ENCODE measurements around the gene PTPRN2.
"Not testable (repeated sequence)": the region's sequence is repeated elsewhere in the genome, so short reads cannot be mapped to it uniquely, and the experiment has no call there.

PTPRN2 gene

GRCh38 chr7:157903296-157903695 lies 684.3 kb downstream of the PTPRN2 start:
- Histone ChIP-seq H3K4me3 (ENCODE audit: low read depth, low read length) (no peak overlapping the region), H3K27ac (ENCODE audit: low read depth, low read length) (no peak overlapping the region), H3K36me3 (ENCODE audit: control insufficient read depth, insufficient read depth, low read length) (no peaks in the 10 kb centered on the region), H3K27me3 (ENCODE audit: control insufficient read depth, insufficient read depth, low read length) (no peaks in the 10 kb centered on the region), H3K9ac (ENCODE audit: low read length) (no peak overlapping the region), H3K4me1 (ENCODE audit: control insufficient read depth, insufficient read depth, low read length) (peaks cover 21% of the 10 kb centered on the region), H3K9me3 (ENCODE audit: control insufficient read depth, insufficient read depth, low read depth, low read length) (peaks cover 11% of the 10 kb centered on the region; the same call in 1 of the 2 replicates)

- H3K4me1 ChIP-seq (ENCODE audit: control insufficient read depth, insufficient read depth, low read length) = peaks cover 21% of the 10 kb centered on the region
- H3K9me3 ChIP-seq (ENCODE audit: control insufficient read depth, insufficient read depth, low read depth, low read length); H3K27ac ChIP-seq (ENCODE audit: low read depth, low read length); H3K36me3 ChIP-seq (ENCODE audit: control insufficient read depth, insufficient read depth, low read length); H3K27me3 ChIP-seq (ENCODE audit: control insufficient read depth, insufficient read depth, low read length); H3K9ac ChIP-seq (ENCODE audit: low read length); H3K4me3 ChIP-seq (ENCODE audit: low read depth, low read length): not testable (repeated sequence)
Measured at GRCh38 chr7:157901816-157902610, 685.6 kb downstream of the PTPRN2 start.

GRCh38 chr7:157901166-157901565 lies 686.5 kb downstream of the PTPRN2 start:
- Histone ChIP-seq H3K36me3 (ENCODE audit: control insufficient read depth, insufficient read depth, low read length) (no peaks in the 10 kb centered on the region), H3K27ac (ENCODE audit: low read depth, low read length) (no peak overlapping the region), H3K9ac (ENCODE audit: low read length) (no peak overlapping the region), H3K4me1 (ENCODE audit: control insufficient read depth, insufficient read depth, low read length) (peaks cover 20% of the 10 kb centered on the region), H3K9me3 (ENCODE audit: control insufficient read depth, insufficient read depth, low read depth, low read length) (peaks cover 6% of the 10 kb centered on the region; the same call in 1 of the 2 replicates), H3K27me3 (ENCODE audit: control insufficient read depth, insufficient read depth, low read length) (no peaks in the 10 kb centered on the region), H3K4me3 (ENCODE audit: low read depth, low read length) (no peak overlapping the region)

GRCh38 chr7:157900556-157900955 lies 687.1 kb downstream of the PTPRN2 start:
- H3K9ac ChIP-seq (ENCODE audit: low read length) = no peak overlapping the region
- no peak overlapping the region for H3K27ac ChIP-seq (ENCODE audit: low read depth, low read length)
- H3K9me3 ChIP-seq (ENCODE audit: control insufficient read depth, insufficient read depth, low read depth, low read length) = peaks cover 10% of the 10 kb centered on the region; the same call in 1 of the 2 replicates
- H3K4me3 ChIP-seq (ENCODE audit: low read depth, low read length) = no peak overlapping the region
- no peaks in the 10 kb centered on the region for H3K36me3 ChIP-seq (ENCODE audit: control insufficient read depth, insufficient read depth, low read length)
- H3K27me3 ChIP-seq (ENCODE audit: control insufficient read depth, insufficient read depth, low read length) = no peaks in the 10 kb centered on the region
- peaks cover 14% of the 10 kb centered on the region for H3K4me1 ChIP-seq (ENCODE audit: control insufficient read depth, insufficient read depth, low read length)

- Histone ChIP-seq H3K4me1 (ENCODE audit: control insufficient read depth, insufficient read depth, low read length) (peaks cover 9% of the 10 kb centered on the region), H3K4me3 (ENCODE audit: low read depth, low read length) (no peak overlapping the region), H3K9ac (ENCODE audit: low read length) (no peak overlapping the region), H3K36me3 (ENCODE audit: control insufficient read depth, insufficient read depth, low read length) (no peaks in the 10 kb centered on the region), H3K9me3 (ENCODE audit: control insufficient read depth, insufficient read depth, low read depth, low read length) (peaks cover 11% of the 10 kb centered on the region; the same call in 1 of the 2 replicates), H3K27me3 (ENCODE audit: control insufficient read depth, insufficient read depth, low read length) (no peaks in the 10 kb centered on the region), H3K27ac (ENCODE audit: low read depth, low read length) (no peak overlapping the region)
Measured at GRCh38 chr7:157900011-157900410, 687.6 kb downstream of the PTPRN2 start.

- H3K27ac ChIP-seq (ENCODE audit: low read depth, low read length) = no peak overlapping the region
- H3K27me3 ChIP-seq (ENCODE audit: control insufficient read depth, insufficient read depth, low read length) = no peaks in the 10 kb centered on the region
- H3K36me3 ChIP-seq (ENCODE audit: control insufficient read depth, insufficient read depth, low read length) = no peaks in the 10 kb centered on the region
- no peak overlapping the region for H3K4me3 ChIP-seq (ENCODE audit: low read depth, low read length)
- H3K4me1 ChIP-seq (ENCODE audit: control insufficient read depth, insufficient read depth, low read length) = no peaks in the 10 kb centered on the region
- H3K9me3 ChIP-seq (ENCODE audit: control insufficient read depth, insufficient read depth, low read depth, low read length) = peaks cover 13% of the 10 kb centered on the region; the same call in 1 of the 2 replicates
- no peak overlapping the region for H3K9ac ChIP-seq (ENCODE audit: low read length)
Measured at GRCh38 chr7:157898802-157899505, 688.7 kb downstream of the PTPRN2 start.

- Histone ChIP-seq H3K9ac (ENCODE audit: low read length) (no peak overlapping the region), H3K27me3 (ENCODE audit: control insufficient read depth, insufficient read depth, low read length) (no peaks in the 10 kb centered on the region), H3K9me3 (ENCODE audit: control insufficient read depth, insufficient read depth, low read depth, low read length) (peaks cover 17% of the 10 kb centered on the region; the same call in 1 of the 2 replicates), H3K36me3 (ENCODE audit: control insufficient read depth, insufficient read depth, low read length) (no peaks in the 10 kb centered on the region), H3K27ac (ENCODE audit: low read depth, low read length) (no peak overlapping the region), H3K4me1 (ENCODE audit: control insufficient read depth, insufficient read depth, low read length) (no peaks in the 10 kb centered on the region), H3K4me3 (ENCODE audit: low read depth, low read length) (no peak overlapping the region)
Measured at GRCh38 chr7:157898261-157898660, 689.4 kb downstream of the PTPRN2 start.

GRCh38 chr7:157897681-157898080 lies 689.9 kb downstream of the PTPRN2 start:
- Histone ChIP-seq H3K27me3 (ENCODE audit: control insufficient read depth, insufficient read depth, low read length) (no peaks in the 10 kb centered on the region), H3K27ac (ENCODE audit: low read depth, low read length) (no peak overlapping the region), H3K4me3 (ENCODE audit: low read depth, low read length) (no peak overlapping the region), H3K4me1 (ENCODE audit: control insufficient read depth, insufficient read depth, low read length) (no peaks in the 10 kb centered on the region), H3K9ac (ENCODE audit: low read length) (no peak overlapping the region), H3K36me3 (ENCODE audit: control insufficient read depth, insufficient read depth, low read length) (no peaks in the 10 kb centered on the region), H3K9me3 (ENCODE audit: control insufficient read depth, insufficient read depth, low read depth, low read length) (peaks cover 17% of the 10 kb centered on the region; the same call in 1 of the 2 replicates)

GRCh38 chr7:157896774-157897555 lies 690.7 kb downstream of the PTPRN2 start:
- H3K27ac ChIP-seq (ENCODE audit: low read depth, low read length) = no peak overlapping the region
- H3K9me3 ChIP-seq (ENCODE audit: control insufficient read depth, insufficient read depth, low read depth, low read length) = peaks cover 17% of the 10 kb centered on the region; the same call in 1 of the 2 replicates
- no peaks in the 10 kb centered on the region for H3K36me3 ChIP-seq (ENCODE audit: control insufficient read depth, insufficient read depth, low read length)
- no peak overlapping the region for H3K4me3 ChIP-seq (ENCODE audit: low read depth, low read length)
- no peaks in the 10 kb centered on the region for H3K27me3 ChIP-seq (ENCODE audit: control insufficient read depth, insufficient read depth, low read length)
- H3K9ac ChIP-seq (ENCODE audit: low read length) = no peak overlapping the region
- no peaks in the 10 kb centered on the region for H3K4me1 ChIP-seq (ENCODE audit: control insufficient read depth, insufficient read depth, low read length)

- peaks cover 21% of the 10 kb centered on the region; the same call in 1 of the 2 replicates for H3K9me3 ChIP-seq (ENCODE audit: control insufficient read depth, insufficient read depth, low read depth, low read length)
- not testable (repeated sequence) for H3K27me3 ChIP-seq (ENCODE audit: control insufficient read depth, insufficient read depth, low read length); H3K4me1 ChIP-seq (ENCODE audit: control insufficient read depth, insufficient read depth, low read length)
Measured at GRCh38 chr7:157896376-157896675, 691.3 kb downstream of the PTPRN2 start.

More at GRCh38 chr7:157896376-157896675, 691.3 kb downstream of the PTPRN2 start:
- not testable (repeated sequence) for H3K27ac ChIP-seq (ENCODE audit: low read depth, low read length); H3K36me3 ChIP-seq (ENCODE audit: control insufficient read depth, insufficient read depth, low read length); H3K4me3 ChIP-seq (ENCODE audit: low read depth, low read length); H3K9ac ChIP-seq (ENCODE audit: low read length)
